Amygdala (tissue), 56 donors: ENCODE measurements around the gene MAMDC2.
"Not testable (repeated sequence)": the region's sequence is repeated elsewhere in the genome, so short reads cannot be mapped to it uniquely, and the experiment has no call there.

Source experiments
- DNase-seq, 56 donors: peaks; one replicate each; lab custom pipeline; 2025; lab: John Stamatoyannopoulos, UW

Gene MAMDC2

DNA sequence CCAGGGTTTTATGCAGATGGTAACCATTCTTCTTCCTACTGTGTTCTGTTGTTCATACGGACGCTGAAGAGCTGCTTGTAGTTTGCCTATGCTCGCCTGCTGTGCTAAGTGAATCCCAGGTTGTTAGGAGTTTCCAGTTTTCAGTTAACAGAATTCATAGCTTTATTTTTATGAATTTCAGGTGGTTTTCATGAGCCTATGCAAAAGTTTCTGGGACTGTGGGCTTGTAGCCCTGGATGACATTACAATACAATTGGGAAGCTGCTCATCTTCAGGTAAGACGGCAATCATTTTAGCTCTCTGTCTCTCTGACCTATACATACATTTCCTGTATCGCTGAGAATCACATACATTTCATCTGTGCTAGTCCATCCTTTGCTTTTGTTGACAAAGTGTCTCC, 124.9 kb downstream of the MAMDC2 start:
- DNase-seq = no peak

GRCh38 chr9:70169222-70169621, 125.6 kb downstream of the MAMDC2 start:
- DNase-seq = no peak

DNA sequence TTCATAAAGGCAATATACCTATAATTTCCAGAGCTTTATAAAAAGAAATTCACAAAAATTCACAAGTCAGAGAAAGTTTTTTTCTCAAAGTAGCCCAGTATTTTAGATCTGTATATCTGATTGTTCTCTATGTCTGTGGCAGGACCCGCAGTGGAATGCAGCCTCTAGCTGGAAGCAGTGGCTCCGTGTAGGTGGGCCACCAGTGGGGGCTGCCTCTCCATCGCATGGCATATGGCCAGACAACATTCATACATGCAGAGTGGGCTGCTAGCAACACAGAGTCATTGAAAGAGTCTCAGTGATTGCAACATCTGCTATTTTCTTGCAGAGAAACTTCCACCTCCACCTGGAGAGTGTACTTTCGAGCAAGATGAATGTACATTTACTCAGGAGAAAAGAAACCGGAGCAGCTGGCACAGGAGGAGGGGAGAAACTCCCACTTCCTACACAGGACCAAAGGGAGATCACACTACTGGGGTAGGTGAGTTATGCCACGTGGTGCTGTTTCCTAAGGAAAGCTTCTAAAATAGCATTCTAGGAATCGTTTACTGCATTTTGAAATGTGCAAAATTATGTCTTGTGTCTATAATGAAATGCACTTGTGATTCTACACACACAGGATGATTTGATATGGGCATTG, 126.6 kb downstream of the MAMDC2 start:
- DNase-seq = peak in 19 of 56 donors; percentile 1 to 46 (median 22)

DNA sequence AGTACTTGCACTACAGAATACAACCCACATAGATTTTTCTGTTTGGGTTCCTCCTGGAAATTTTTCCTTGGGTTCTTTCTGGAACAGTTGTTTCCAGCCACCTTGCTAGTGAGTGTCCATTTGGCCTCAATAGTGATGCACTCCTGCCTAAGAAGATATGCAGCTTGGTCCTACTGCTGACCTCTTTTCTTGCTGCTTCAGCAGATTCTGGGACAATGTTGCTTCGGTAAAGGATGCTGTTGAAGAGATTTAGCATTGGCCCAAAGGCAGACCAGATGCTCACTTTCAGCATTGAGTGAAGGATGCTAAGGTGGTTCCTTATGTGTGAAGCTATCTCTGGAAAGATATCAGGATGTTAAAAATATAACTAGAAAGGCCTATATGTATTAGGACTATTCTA, 128.9 kb downstream of the MAMDC2 start:
- DNase-seq = no peak

DNA sequence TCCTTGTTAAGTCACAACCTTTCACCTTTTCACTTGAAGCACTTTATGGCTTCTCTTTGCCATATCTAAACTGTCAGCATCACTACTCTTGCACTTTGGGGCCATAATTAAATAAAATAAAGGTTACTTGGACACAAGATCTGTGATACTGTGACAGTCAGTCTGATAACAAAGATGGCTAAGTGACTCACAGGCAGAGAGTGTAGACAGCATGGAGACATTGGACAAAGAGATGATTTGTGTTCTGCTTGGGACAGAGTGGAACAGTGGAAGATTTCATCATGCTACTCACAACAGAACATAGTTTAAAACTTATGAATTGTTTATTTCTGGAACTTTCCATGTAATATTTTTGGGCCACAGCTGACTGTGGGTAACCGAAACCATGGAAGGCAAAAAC, 133.5 kb downstream of the MAMDC2 start:
- peak in 1 of 56 donors; percentile 22 for DNase-seq

DNA sequence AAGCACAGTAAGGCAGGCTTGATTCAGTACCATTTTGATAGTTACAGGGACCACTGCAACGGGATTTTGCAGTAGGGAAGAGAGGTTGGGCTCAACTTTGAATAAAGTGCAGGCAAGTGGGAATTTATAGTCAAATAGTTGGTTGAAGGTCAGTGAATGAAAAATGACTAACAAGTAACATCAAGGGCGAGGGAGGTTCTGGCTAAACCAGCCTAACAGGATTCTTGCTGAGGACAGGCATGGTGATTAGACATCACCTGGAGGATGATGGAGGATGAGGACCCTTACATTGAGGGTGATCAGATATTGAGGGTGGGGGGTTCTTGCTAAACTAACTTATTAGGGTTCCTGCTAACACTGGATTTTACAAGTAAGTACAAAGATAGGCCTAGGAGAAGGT, 149.1 kb downstream of the MAMDC2 start:
- DNase-seq = no peak

DNA sequence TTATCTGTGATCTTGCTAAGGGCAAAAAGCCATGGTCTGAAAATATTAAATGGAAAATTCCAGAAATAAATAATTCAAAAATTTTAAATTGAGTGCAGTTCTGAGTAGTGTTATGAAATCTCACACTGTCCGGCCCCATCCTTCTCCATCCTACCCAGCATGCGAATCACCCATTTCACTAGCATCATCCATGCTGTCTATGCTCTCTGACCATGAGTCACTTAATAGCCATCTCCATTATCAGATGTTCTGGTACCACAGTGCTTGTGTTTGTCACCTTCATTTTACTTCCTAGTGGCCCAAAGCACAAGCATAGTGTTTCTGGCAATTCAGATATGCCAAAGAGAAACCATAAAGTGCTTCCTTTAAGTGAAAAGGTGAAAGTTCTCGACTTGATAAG, 151.8 kb downstream of the MAMDC2 start:
- DNase-seq = no peak

DNA sequence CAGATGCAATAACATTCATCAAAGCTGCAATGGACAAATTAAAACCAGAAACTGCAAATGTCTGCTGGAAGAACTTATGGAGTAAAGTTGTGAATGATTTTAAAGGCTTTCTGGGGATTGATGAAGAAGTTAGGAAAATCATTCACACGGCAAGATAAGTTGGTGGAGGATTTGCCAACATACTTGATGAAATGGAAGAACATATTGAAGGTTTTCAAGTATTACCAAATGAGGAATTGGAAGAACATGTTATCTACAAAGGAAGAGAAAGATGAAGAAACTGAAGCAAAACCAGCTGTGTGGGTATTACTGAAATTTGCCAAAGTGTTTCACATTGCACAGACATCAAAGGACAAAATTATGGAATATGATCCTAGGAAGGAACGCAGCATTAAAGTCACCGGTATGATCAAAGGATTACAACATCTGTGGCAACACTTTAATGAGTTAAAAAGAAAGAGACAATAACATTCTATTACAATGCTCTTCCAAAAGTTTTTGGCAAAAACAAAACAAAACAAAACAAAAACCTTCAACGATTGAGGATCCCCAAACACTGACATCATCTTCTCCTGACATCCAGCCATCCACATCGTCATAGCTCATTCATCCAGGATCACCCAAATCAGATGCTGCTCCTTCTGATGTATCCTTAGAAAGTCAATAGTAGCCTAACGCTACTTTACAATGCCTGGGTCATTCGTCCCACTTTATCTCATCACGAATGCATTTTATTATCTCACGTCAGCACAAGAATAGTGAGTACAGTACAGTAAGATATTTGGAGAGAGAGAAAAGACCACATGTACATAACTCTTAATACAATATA, 153.8 kb downstream of the MAMDC2 start:
- no peak for DNase-seq

GRCh38 chr9:70204743-70205142, 161.1 kb downstream of the MAMDC2 start:
- DNase-seq = not testable (repeated sequence)

DNA sequence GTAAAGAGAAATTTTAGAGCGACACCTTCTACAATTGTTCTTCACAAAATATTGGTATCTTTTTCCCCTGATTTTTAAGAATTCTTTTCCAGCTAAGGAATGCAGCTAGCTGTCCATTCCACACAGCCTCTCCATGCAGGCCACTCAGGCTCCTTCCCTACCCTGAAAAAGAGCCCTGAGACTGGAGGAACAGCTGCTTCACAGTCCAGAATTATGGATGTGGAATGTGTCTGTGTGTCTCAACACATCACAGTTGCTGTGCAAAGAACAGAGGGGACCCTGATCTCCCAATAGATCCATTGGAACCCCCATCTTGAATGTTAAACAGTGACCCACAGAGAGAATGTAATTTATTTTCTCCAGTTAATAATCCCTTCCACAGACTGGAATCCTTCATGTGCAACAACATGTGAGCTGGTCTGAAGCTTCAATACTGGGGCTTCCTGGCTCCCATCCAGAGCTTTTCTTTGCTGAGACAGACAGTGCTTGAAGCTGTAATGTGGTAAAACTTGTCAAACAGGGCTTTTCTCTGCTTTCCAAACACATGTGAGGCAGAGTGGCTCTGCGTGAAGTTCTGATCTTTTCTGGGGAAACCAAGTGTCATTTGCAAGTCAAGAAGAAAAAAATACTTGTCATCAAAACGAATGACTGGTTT, 161.8 kb downstream of the MAMDC2 start:
- peak in 6 of 56 donors; percentile 0 to 34 (median 8) for DNase-seq

GRCh38 chr9:70217029-70217428, 173.4 kb downstream of the MAMDC2 start:
- DNase-seq = no peak

- no peak for DNase-seq
These were observed 175.1 kb downstream of the MAMDC2 start for GRCh38 chr9:70218767-70219166.

- DNase-seq = no peak
These were observed 176.6 kb downstream of the MAMDC2 start for GRCh38 chr9:70220216-70220615.

GRCh38 chr9:70222354-70222753, 178.7 kb downstream of the MAMDC2 start:
- no peak for DNase-seq

GRCh38 chr9:70228118-70228517, 184.5 kb downstream of the MAMDC2 start:
- no peak for DNase-seq

- DNase-seq = no peak
These were observed 185.0 kb downstream of the MAMDC2 start for GRCh38 chr9:70228611-70229010.

GRCh38 chr9:70229026-70229425, 185.4 kb downstream of the MAMDC2 start:
- DNase-seq = no peak

DNA sequence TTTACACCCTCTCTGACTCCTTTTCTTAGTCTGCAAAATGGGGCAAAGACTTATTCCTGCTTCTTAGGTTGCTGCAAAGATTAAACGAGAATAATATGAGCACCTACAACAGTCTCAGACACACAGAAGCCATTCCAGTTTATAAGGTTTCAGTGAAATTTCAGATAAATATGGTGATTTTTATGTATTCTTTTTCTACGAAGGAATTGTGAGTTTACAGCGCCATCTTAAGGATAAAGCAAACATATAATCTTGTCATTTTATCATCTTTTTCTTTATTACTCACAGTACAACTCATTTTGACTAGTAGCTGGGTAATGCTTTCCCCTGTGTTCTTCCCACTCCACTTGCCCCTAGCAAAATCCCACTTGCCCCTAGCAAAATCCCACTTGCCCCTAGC, 185.9 kb downstream of the MAMDC2 start:
- DNase-seq = no peak

- no peak for DNase-seq
These were observed 188.8 kb downstream of the MAMDC2 start for GRCh38 chr9:70232476-70232875.

DNA sequence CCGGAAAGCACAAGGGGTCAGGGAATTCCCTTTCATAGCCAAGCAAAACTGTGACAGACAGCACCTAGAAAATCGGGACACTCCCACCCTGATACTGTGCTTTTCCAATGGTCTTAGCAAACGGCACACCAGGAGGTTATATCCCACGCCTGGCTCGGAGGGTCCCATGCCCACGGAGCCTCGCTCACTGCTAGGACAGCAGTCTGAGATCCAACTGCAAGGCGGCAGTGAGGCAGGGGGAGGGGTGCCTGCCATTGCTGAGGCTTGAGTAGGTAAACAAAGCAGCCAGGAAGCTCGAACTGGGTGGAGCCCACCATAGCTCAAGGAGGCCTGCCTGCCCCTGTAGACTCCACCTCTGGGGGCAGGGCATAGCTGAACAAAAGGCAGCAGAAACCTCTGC, 190.6 kb downstream of the MAMDC2 start:
- DNase-seq = not testable (repeated sequence)

DNA sequence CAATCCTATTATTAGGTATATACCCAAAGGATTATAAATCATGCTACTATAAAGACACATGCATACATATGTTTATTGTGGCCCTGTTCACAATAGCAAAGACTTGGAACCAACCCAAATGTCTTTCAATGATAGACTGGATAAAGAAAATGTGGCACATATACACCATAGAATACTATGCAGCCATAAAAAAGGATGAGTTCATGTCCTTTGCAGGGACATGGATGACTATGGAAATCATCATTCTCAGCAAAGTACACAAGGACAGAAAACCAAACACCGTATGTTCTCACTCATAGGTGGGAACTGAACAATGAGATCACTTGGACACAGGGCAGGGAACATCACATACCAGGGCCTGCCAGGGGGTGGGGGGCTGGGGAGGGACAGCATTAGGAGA, 202.3 kb downstream of the MAMDC2 start:
- not testable (repeated sequence) for DNase-seq

DNA sequence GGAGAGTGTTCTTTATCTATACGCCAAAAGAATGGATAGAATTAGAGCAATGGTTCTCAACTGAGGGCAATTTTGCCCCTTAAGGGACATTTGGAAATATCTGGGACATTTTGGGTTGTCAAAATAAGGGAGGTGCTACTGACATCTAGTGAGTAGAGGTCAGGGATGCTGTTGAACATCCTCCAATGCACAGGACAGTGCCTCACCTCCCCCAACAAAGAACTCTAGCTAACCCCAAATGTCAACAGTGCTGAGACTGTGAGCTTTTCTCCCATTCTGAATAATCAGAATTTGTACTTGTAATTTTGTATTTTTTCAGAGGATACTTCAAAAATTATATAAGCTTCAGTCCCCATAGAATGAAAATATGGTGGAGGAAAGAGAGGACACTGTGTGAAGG, 206.6 kb downstream of the MAMDC2 start:
- DNase-seq = no peak
